HG03064 (cell line): ENCODE measurements around the gene EVX1.

ENCODE experiments used
- ATAC-seq: cut with Tn5 transposase; IDR thresholded peaks from one replicate; pipeline ENCODE4 v1.9.1; 2021; ENCODE audit warnings: low read depth; ENCODE audit not compliant: unreplicated experiment

EVX1 gene

DNA sequence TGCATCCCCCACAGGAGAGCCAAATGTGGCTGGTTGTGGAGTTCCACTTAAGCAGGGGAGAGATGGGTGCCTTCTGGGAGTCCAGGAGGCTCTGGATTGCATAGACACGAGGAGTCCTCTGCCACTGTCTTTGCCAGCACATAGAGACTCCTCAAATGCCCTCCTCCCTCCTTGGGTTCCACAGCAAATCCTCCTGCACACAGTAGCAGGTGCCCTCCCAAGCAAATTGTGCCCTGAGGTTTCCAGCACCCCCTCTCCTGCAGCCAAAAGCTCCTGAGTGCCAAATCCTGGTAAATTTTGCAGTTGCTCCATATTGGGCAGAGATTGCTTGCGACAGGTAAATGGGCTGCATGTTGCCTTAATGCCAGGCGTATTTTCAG lies 5.8 kb downstream of the EVX1 start:
- ATAC-seq, result no peak

DNA sequence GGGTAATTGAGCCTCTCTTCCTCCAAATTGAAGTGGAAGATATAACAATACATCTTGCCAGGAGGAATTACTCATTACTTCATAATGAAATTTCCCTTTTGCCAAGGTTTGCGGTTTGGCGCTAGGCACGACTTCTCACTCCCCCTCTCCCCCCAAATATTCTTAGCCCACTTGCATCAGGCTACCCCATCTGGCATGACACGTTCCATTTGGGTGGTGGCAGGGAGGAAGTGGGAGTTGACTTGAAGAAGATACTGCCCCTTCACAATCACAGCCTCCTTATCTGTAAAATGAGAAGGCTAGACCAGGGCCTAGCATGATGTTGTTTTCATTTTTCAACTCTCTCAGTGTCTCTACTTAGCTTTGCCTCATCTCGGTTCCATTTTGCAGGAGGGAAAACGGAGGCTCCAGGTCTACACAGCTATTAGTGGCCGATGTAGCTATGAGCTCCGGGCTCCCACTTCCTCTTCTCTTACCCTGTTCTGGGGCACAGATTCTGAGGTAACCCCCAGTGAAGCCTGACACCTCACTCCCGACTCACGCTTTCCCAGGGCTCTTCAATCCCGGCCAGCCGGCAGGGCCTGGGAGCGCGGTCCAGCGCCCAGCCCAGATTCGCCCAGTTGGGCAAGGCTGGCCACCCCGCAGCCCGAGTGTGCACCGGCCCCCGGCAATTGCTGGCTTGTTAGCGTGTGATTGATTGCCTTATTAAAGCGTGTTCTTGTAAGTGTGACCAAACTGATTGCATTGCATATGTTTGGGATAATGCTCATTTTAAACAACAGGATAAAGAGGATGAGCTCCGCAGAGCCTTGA lies 6.5 kb downstream of the EVX1 start:
- ATAC-seq, result no peak

DNA sequence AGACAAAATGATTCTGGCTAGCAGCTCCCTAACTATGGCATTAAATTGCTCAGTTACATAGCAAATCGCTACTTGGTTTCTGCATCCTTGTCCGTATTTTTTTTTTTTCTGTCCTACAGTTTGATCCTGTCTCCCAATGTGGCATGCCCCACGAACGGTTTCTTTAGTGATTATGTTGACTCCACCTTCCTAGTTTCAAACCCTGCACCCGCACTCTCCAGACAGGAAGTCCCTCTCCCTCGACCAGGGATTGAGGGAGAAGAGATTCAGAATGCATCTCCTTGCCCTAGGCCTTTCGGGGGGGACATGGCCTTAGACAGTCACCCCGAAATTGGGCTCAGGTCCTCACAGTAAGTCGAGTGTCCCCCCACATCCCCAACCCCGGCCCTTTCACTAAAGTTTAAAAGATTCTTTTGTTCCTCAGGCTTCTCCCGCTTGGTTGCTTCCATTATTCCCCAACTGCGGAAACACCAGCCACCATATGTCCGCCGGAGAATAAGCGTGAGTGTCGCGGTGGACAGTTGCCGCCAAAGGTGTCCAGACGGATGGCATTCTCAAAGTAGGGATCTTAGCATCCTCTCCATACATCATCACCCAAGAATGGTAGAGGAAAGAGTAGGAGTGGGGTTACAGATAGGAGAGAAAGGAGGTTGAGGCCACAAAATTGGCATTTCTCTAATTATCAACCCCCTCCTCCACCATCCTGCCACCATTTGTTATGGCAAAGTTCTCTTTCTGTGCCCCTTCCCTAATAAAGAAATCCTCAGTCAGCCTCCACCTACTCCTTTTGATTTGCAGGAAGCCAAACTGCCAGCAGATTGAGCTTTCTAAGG lies 7.3 kb downstream of the EVX1 start:
- no peak for ATAC-seq

DNA sequence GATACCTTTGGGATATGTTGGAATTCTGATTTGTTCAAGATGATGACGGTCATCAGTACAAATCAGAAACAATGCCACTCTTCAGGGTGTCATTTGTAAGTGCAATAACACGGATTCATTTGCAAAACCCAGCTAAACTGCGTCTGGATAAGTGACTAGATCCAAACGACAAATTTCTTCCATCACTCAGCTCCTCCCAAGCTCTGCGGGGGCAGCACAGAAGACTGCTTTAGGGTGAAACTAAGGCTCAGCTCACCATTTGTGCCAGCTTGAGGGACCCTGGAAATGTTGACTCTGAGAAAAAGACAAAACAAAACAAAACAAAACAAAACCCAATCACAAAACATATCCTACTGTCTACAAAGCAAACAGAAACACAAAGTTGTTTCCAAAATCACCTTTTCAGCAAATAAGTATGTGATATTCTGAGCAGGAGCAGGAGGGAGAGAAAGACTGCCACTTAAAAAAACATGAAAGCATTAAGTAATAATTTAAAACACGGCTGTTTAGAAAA lies 8.0 kb downstream of the EVX1 start:
- no peak for ATAC-seq

DNA sequence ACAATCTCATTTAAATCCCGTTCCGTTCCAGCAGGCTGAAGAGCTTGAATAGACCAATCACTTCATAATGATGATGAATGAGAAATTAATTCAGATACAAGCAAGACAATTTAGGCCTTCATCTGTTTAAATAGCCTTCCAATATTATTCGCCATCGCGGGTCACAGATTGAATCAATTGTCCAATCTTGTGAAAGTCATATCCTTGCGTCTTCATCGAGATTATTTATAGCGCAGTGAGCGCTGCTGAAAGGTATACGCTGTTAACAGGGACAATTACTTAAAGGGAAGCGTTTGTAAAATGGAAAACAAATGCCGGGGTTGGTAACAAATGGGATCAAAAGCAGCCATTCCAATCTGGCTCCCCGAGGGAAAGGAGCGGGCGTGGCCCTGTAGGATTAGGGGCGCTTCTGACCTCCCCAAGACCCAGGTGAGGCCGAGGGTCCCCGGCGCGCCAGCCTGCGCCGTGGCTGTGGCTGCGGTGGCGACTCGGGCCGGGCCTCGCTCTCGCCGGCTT lies 8.6 kb downstream of the EVX1 start:
- no peak for ATAC-seq

DNA sequence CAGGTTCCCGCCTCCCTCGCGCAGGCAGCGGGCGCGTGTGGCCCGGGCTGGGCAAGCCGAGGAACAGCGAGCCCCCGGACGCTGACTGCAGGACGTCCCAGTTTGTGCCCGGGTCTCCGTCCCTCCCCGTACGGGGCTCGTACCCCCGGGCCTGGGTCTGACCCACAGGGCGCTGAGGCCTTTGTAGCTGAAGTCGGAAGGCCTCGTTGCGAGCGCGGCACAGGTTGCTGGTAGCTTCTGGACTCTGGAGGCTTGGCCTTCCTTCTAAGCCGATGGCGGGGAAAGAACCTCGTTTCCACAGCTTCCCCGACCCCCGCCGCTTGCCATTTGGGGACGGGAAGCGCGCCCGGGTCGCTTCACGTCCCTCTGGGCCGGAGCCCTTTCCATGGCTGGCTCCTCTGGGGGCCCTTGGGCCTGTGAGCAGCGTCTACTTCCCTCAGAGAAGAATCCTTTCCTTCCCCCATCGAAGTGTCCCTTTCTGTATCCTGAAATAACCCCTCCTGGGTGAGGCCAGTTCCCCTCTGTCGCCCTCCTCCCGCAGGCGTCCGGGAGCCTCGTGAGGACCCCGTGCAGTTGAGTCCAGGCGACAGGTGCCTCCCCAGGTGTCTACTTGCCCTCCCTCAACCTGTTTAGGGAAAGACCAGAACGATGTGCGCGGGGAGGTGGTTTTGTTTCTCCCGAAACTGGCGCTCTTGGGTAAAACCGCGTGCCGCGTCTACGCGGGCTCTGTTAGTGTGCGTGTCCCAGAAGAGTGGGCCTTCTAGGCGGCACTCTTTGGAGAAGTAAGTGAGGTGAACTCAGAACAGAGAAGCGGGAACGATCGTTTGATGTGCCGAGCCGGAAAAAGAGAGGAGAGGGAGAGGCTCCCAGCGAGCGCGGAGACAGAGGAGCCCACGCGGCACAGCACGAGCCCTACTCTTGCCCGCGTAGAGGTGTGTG lies 9.3 kb downstream of the EVX1 start:
- ATAC-seq, result no peak

DNA sequence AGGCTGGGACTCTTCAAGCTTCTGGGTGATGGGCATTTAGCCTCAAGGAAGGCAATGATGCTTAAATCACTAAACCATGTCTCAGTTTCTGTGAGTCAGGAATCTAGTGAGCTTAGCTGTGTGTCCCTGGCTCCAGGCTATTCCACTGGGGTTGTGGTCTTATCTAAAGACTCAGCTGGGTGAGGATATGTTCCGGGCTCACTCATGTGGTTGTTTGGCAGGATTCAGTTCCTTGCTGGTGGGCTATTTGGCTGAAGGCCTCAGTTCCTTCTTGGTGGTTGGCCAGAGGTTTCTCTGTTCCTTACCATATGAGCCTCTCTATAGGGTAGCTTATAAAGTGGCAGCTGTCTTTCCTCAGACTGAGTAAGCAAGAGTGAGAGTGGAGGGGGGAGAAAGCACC lies 12.0 kb downstream of the EVX1 start:
- ATAC-seq, result no peak

DNA sequence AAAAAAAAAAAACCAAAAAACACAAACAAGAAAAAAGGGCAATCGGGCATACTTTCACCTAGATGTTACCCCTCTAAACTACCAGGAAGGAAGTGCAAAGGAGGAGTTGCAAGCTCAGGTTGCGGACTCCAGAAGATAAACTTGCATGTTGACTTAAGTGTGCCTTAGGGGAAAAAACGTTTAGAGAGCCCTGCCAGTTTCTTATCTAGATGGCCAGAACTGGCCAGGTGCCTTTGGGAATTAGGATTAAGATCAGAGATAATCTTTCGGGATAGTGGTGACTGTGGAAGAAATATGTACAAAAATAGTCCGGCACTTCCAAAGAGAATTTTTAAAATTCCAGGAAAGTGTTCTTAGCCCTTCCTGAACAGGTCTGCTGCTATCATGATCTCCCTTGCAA lies 17.6 kb downstream of the EVX1 start:
- ATAC-seq, result no peak

DNA sequence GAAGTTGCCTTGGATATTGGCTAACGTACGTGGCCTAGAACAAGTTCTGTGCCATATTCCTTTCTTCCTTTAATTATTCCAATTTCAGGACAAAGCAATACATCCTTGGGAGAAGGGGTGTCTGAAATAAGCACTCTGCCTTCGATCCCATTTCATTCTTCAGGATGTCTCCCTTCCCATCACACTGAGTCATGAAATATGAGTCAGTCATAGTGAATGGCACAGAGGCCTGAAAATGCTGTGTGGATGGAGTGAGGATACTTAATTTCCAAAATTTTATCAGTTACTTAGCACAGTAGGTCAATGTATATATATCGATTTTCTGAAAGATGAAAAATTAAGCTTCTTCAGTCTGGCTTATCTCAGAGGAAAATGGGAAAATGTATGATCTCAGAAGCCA lies 19.5 kb downstream of the EVX1 start:
- no peak for ATAC-seq

DNA sequence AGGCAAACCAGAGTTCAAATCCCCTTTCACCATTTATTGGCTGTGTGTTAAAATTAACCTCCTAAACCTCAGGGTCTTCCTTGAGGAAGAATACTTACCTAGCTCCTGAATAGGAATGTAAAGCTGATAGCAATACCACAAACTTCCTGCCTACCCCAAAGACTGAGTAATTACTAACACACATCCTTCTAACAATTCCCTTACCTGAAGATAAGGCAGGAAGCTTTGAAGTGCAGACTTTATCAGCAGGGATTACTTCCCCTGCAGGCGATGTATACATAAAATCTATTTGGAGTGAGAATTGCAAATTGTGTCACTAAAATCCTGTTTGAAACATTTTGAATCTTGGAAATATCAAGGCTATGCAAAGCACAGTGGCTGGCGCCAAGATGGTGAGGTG lies 21.2 kb downstream of the EVX1 start:
- ATAC-seq, result no peak

DNA sequence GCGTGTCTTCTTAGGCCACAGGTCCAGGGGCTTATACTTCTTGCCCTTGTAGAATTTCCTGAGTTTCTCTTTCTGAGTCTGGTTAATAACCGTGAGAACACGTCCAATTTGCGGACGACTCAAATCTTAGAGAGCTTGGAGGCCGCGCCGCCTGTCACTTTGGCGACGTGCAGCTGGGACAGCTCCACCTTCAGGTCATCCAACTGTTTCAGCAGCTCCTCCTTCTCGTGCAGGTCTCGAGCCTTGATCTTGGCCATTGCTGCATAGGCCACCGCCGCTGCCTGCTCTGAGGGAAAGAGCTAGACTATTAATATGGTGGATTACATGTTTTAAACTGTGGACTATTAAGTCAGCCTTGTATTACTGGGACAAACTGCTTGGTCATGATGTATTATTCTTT lies 26.9 kb downstream of the EVX1 start:
- ATAC-seq, result no peak

DNA sequence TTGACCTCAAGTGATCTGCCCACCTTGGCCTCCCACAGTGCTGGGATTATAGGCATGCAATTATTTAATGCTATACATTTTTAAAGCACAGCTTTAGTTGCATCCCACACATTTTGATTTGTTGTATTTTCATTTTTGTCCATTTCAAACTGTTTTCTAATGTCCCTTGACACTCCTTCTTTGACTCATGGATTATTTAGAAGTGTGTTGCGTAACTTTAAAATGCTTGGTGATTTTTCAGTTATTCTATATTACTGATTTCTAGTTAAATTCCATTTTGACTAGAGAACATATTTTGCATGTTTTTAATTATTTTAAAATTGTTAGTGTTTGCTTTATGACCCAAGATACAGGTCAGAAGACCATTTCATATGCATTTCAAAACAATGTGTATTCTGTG lies 28.8 kb downstream of the EVX1 start:
- ATAC-seq, result no peak

DNA sequence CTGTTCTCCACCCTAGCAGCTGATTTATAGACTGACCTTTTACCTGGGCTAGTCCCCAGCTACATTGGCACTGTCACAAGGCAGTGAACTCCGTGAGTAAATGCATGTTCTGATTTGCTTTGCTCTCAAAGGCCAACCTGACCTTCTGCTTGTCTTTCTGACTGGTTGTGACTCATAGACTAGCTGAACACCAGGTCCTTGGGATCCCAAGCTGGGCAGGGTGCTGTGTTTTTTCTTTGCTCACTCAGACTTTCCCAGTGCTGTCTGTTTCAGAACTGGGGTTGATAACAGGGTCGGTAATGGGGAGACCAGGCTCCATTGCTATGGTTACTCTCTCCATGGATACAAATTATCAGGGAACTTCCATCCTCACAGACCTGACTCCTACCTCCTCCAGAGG lies 35.0 kb downstream of the EVX1 start:
- ATAC-seq, result no peak

DNA sequence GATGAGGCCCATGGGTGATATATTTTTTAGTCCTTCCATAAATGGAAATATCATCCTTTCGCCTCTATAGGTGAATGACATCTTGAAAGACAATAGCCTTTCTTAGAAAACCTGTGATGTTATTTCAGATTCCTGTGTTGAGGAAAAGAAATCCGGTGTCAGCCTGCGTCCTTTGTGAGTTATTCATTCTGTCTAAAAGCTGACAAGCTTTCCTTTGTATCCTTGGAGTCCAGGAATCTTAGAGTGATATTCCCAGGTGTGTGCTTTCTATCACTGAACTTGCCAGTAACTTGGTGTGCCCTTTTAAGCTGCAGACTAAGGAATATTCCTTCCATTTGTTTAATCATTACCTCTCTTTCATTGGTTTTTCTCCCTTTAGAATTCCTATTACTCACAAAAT lies 41.0 kb downstream of the EVX1 start:
- ATAC-seq, result no peak

DNA sequence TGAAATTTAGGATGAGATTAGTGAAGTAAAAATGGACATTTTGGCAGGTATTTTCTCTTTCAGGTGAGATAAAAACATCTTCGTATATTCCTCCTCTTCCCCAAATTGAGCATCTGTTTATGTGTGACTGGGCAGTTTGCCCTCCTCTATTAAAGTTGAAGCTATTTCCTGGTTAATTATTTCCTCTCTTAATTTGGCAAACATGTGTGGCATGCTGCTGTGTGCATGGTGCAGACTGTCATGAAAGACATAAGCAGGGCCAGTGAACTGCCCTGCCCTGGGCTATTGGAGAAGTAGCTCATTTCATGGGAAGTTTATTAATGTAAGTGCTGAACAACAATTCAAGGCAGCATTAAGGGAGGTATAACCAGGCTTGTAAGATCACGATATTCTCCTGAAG lies 52.6 kb downstream of the EVX1 start:
- no peak for ATAC-seq

DNA sequence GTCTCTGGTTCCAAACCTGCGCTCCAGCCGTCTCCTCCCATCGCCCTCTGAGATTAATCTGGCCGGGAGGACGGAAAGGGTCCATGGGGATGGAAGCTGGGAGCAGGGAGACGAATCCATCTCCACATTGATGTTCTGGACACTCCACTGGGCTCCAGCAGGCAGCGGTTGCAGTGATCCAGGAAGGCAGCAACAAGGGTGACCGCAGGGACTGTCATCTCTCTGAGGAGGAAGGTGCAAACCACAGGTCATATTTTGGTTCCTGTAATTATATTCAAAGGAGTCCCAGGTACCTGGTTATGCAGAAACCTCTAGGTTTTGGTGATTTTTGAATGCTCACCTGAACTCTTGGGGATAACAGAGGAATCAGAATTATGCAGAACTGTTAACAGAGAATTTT lies 54.8 kb downstream of the EVX1 start:
- ATAC-seq, result no peak
